GM18951 (cell line): ENCODE data around the gene CD247.

Experiments
- POLR2A ChIP-seq: IDR thresholded peaks from 4 replicates; pipeline ENCODE4 v1.6.1; 2011; ENCODE audit warnings: mild to moderate bottlenecking; ENCODE audit not compliant: insufficient read length, insufficient read depth; ENCODE audit errors: extremely low read depth
- in situ Hi-C: fragments of 300-500 bp; cut with MboI; formaldehyde crosslinking; loops from one replicate; pipeline ENCODE4 v1.12.0; 2022; ENCODE audit warnings: low sequenced_read_pairs, mixed read lengths, inconsistent platforms; ENCODE audit not compliant: unreplicated experiment

The CD247 gene

DNA sequence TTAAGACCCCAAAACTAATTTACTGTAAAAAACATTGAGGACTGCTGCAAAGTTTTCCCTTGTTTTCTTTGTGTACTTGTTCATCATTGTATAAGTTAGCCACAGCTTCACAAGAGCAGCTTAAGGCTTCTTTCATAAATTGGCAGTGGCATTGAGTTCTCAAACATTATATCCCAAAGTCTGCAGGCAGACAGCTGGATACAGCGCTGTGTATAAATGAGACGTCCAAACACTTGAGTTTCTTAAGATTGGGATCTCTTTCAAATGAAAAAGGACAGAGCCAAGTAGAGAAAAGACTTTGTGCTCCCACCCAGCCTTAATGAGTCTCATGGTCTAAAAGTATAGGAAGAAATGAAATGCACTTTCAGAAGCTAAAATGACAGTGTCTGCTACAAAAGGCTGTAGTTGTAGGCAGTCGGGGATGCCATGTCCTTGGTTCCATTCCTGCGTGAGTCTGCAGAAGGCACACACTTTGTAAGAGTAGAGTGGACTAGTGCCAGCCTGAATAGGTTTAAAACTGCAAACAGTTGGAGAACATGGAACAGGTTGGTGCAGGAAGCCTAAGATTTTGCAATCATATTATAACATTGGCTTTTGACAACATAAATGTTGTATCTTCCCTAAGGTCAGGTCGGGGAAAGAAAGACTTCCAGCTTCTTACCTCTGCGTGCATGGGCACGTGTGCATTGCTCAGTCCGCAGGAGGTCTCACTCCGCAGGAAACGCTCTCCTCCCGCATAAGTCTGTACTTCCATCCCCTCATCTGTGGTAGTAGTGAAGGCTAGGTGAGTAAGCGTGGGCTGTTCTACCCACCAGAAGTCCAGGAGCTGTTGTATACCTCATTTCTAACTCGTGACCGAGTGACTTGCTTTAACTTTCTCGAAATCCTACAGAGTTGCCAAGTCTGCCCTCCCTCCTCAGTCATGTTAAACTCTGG is 94.4 kb downstream of the CD247 start:
- in situ Hi-C loops = no loop called here
- TF ChIP-seq POLR2A = no peak

DNA sequence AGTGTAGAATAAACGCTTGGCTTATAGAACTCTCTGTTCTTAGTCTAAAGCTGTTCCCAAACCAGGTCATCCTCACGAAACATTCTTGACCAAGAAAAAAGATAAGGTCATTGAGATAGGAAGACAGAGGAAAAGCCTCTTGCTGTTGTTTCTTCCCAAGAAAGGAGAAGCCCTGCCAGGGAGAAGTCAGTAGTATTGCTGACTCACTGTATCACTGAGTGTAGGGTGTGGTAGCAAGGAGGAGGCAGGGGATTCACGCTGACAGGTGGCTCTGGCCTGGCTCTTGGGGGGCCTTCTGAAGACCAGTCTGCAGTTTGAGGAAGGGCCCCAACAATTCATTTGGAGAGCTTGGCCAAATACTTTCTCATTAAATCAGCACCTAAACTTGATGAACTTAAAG is 97.8 kb downstream of the CD247 start:
- in situ Hi-C loops = no loop called here

DNA sequence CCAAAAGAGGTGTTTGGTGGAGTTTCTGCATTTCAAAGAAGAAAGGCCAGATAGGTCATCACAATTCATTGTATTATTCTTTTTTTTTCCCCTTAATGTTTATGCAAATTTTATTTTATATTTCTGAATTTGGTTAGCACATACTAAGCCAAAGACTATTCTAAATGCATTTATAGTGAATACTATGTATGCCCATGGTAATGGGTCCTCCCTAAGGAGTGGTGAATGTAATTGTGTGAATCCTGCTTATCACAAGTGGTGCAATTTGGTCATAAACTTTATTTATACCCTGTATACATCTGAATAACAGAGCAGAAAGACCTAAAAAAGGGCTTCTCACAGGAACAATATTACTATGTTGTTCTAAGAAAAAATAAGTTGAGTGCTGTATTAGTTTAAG is 99.1 kb downstream of the CD247 start:
- in situ Hi-C loops = no loop called here
- TF ChIP-seq POLR2A = no peak

More for the DNA sequence above, 97.8 kb downstream of the CD247 start:
- no peak for TF ChIP-seq POLR2A

DNA sequence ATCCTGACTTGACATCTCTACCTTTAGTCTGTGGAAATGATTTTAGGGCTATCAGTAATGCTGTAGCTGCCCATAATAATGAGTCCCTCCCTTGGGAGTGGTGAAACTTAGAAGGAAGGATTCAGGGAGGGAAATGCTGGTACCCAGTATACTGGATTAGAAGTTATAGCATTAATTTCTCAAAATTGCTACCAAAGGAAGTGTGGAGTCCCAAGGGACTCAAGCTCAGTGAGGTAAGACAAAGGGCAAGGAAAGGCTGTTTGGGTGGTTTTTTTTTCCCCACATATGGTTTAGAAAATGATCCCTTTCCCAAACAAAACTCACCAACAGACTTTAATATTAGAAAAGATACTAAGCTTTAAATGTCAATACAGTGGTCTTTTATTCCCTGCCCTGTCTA is 99.9 kb downstream of the CD247 start:
- in situ Hi-C loops = no loop called here
- no peak for TF ChIP-seq POLR2A

DNA sequence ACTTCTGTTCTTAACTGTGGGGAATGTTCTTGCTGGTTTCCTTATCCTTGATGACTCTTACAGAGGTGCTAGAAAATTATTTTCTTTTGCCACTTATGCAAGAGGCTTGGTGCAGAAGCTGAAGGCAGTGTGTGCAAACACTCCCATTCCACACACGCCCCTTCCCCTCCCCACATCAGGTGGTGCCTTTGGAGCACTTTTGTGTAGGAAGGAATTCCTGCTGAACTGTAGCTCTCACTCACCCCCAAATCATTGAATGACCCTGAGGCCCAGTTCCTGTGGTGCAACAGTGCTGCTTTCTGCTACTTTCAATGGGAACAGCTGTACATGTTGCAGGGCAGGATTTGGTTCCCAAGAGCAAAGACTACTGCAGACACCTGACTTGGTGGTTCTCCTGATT is 101.8 kb downstream of the CD247 start:
- in situ Hi-C loops = no loop called here

DNA sequence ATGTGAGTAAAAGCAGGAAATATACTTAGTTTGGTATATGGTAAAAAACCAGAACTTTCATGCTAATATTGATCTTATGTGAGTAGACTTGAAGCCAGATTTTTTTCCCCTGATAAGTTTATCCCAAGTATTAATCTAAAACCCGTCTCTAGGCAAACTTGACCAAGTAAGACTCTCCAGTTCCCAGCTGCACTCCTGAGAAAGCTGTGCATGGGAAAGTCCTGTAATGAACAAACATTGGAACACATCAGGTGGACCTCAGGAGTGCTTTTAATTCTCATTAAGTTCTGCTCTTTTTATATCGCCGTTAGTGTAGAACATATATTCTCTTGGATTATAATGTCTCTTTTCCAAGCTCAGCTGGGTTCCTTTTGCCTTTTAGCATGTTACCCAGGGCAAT is 105.0 kb downstream of the CD247 start:
- in situ Hi-C loops = no loop called here
- no peak for TF ChIP-seq POLR2A

More for the DNA sequence above, 101.8 kb downstream of the CD247 start:
- no peak for TF ChIP-seq POLR2A

DNA sequence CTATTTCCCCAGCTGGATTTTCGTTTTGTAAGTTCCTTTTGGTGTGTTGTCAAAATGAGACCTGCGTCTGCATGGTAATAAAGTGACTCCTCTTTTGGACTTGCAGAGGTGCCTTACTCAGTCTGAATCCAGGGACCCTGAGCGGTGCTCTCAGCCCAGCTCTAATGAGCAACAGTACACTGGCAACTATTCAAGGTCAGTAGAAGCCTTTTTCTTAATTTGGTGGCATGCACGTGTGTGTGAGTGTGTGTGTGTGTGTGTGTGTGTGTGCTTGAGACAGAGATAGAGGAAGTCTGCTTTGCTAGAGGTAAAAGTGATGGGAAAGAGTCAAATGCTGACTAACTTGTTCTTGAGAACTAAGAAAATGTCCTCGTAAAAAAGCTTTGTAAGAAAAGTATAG is 105.4 kb downstream of the CD247 start:
- TF ChIP-seq POLR2A = no peak
- in situ Hi-C loops = no loop called here

DNA sequence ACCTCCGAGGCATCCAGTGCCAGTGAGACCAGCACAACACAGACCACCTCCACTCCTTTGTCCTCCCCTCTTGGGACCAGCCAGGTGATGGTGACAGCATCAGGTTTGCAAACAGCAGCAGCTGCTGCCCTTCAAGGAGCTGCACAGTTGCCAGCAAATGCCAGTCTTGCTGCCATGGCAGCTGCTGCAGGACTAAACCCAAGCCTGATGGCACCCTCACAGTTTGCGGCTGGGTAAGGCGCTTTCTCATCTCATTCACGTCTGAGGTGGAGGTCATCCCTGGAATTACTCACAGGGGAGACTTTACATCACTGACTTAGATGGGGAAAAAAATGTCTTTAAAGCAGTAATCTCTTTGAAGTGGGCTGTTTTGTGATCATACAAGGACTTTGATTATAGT is 106.3 kb downstream of the CD247 start:
- no peak for TF ChIP-seq POLR2A
- in situ Hi-C loops = no loop called here

DNA sequence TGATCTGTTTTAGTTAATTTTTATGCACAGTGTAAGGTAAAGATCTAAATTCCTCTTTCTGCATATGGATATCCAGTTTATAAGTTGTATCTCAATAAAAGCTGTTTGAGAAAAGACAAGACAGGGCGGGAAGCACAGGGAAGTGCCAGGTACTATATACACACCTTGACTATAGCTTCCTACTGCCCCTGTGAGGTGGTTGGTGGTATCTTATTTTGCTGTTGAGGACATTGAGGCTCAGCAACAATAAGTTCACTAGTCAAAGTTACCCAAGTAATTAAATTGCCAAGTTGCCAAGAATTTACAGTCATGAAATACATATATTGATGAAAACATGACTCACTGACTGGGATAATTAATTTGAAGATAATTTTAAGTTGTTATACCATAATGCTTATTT is 109.1 kb downstream of the CD247 start:
- TF ChIP-seq POLR2A = no peak
- in situ Hi-C loops = no loop called here

DNA sequence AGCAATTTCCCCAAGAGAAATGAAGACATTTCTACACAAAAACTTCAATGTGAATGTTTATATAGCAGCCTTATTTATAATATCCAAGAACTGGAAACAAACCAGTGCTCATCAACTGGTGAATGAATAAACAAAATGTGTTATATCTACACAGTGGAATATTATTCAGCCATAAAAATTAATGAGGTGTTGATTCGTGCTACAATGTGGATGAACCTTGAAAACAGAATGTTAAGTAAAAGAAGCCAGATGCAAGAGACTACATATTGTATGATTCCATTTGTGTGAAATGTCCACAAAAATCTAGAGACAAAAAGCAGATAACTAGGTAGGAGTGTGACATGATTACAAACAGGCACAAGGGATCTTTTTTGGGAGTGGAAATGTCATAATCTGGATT is 110.0 kb downstream of the CD247 start:
- in situ Hi-C loops = no loop called here
- no peak for TF ChIP-seq POLR2A

DNA sequence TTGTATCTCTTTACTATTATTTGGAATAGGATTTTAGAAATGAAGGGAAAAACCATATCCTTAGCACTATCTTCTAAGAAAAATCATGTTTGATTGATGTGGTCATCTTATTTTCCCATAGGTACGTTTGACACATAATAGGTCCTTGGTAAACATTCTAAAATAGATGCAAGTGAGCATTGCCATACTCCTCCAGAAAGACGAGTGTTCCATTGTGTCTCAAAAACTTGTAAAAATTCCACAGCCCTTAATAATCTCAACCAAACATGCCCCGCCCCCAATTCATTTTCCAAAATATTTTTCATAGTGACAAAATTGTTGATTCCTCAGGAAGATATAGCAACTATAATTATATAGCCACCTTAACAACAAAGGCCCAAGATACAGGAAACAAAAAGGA is 113.4 kb downstream of the CD247 start:
- no peak for TF ChIP-seq POLR2A
- in situ Hi-C loops = no loop called here

DNA sequence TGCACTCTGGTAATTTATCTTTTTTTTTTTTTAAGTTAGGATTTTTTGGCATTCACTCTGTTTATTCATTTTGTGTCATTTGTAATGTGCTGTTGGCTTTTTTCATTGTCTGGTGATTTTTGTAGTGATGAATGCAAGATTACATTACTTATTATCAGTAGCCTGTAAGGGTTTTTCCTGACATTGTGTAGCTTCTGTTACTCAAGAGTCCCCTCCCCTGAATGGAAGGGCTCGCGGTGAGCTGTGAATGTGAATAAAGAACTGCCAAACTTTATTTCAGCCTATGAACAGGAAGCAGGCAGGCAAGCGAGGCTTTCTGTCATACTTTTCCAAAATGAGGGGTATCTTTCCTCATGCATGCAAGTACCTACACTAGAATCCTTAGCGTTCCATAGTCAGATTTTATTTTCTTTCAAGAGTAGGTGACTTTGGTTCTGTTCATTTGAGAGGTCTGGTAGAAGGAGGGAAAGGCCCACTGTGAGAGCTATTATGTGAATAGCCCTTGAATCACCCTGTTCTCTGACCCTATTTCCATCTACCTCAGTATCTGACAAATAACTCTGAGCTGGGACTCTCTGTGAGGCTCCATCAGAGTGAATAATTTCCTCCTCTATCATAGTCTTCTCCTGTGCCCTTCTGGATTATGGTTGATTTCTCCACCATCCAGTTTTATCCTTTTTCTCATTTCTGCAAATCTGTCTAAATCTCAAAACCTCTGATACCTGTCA is 114.0 kb downstream of the CD247 start:
- in situ Hi-C loops = no loop called here
- no peak for TF ChIP-seq POLR2A

DNA sequence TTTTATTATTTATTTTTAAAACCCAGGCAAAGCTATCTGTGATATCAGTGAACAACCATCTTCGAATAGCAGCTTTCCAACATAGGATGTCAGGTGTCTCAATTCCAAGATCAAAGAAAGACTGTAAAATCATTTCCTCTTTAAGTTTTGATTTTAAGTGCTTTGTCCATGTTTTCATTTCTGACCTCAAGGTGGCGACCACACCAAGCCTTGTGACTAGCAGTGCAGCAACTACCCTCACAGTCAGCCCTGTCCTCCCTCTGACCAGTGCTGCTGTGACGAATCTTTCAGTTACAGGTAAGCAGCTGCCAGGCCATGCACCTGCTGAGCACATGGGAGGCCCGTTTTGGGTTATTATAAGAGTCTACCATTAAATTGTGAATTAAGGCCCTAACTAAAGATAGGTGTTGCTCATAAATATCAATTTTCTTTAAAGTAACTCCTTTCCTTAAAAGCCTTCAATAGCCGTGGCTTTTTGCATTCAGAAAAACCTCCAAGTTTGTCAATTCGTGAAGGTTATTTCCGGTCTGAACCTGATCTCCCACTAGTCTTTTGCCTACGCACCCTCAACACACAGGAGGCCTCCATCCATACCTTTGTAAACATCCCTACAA is 117.0 kb downstream of the CD247 start:
- no peak for TF ChIP-seq POLR2A
- in situ Hi-C loops = no loop called here

DNA sequence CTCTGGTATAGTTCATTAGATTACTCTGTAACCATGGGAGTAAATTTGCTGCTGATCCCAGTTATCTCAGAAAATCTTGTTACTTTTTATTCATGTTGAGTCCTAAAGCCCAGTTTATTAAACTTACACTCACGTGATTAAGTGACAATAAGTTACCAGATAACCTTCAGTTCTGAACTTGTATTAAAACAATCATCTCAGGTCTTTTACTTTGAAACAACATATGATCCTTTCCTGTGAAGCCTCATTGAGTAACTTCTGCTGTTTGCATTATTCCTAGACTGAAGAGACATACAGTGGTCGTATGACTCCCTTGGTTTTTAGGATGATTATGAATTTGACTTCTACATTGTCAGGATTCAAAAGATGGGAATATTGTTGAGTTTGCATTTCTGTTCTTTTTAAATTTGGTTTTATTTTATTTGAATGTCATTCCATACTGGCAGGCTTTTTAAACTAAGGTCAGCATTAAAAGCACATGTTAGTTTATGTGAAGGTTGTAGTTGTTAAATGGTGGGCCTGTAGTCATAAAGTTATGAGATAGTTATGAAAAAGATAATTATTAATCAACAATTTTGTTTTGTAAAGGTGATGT is 117.9 kb downstream of the CD247 start:
- no peak for TF ChIP-seq POLR2A

More for the DNA sequence above, 117.9 kb downstream of the CD247 start:
- in situ Hi-C loops = no loop called here
